OCI-LY1 (cell line): Measurements from ENCODE around the gene VAV3.
A peak's percentile ranks its signal among the peaks of the same experiment; 100 is the strongest.

ENCODE experiments used
- H2AFZ ChIP-seq: fragments of 200-600 bp; sonication (generic), shearing (Covaris generic); 2 replicates; pipeline ENCODE4 v1.6.0; 2014; ENCODE audit warnings: antibody characterized with exemption, mild to moderate bottlenecking, low read length
- H3F3A ChIP-seq: fragments of 200-600 bp; sonication (generic), shearing (Covaris generic); 2 replicates; pipeline ENCODE4 v1.6.0; 2014; ENCODE audit warnings: mild to moderate bottlenecking, antibody characterized with exemption, low read length, moderate library complexity; ENCODE audit not compliant: insufficient read depth
- H3K27ac ChIP-seq: fragments of 200-600 bp; sonication (generic); 2 replicates; pipeline ENCODE4 v1.5.1; 2014; ENCODE audit warnings: low read length, mixed run types, mild to moderate bottlenecking, low read depth; ENCODE audit not compliant: poor library complexity, severe bottlenecking
- H3K27me3 ChIP-seq: fragments of 200-600 bp; sonication (generic); 2 replicates; pipeline ENCODE4 v1.6.0; 2014; ENCODE audit warnings: antibody characterized with exemption, mild to moderate bottlenecking, low read length, moderate library complexity; ENCODE audit not compliant: insufficient read depth
- H3K36me3 ChIP-seq: fragments of 200-600 bp; sonication (generic); 2 replicates; pipeline ENCODE4 v1.6.1; 2014; ENCODE audit warnings: mild to moderate bottlenecking, antibody characterized with exemption, low read length, moderate library complexity, mixed read lengths; ENCODE audit not compliant: insufficient read depth
- H3K4me1 ChIP-seq: fragments of 200-600 bp; sonication (generic); 2 replicates; pipeline ENCODE4 v1.5.1; 2014; ENCODE audit warnings: mild to moderate bottlenecking, low read length, moderate library complexity; ENCODE audit not compliant: insufficient read depth, severe bottlenecking
- H3K4me2 ChIP-seq: fragments of 200-600 bp; sonication (generic), shearing (Covaris generic); 2 replicates; pipeline ENCODE4 v1.6.1; 2014; ENCODE audit warnings: low read length
- H3K4me3 ChIP-seq: fragments of 200-600 bp; sonication (generic); 2 replicates; pipeline ENCODE4 v1.5.1; 2014; ENCODE audit warnings: low read length, low read depth, mild to moderate bottlenecking, mixed read lengths; ENCODE audit not compliant: poor library complexity, severe bottlenecking
- H3K79me2 ChIP-seq: fragments of 200-600 bp; shearing (Covaris generic); 2 replicates; pipeline ENCODE4 v1.6.1; 2016; ENCODE audit warnings: mixed run types, low read length, mixed read lengths; ENCODE audit not compliant: insufficient read depth
- H3K9ac ChIP-seq: fragments of 200-600 bp; sonication (generic), shearing (Covaris generic); 2 replicates; pipeline ENCODE4 v1.6.1; 2014; ENCODE audit warnings: mild to moderate bottlenecking, low read length, mixed read lengths
- H3K9me2 ChIP-seq: fragments of 200-600 bp; sonication (generic), shearing (Covaris generic); 2 replicates; pipeline ENCODE4 v1.6.1; 2014; ENCODE audit warnings: low read depth, mild to moderate bottlenecking, low read length, mixed read lengths
- H3K9me3 ChIP-seq: fragments of 200-600 bp; shearing (Covaris generic); 2 replicates; pipeline ENCODE4 v1.6.1; 2014; ENCODE audit warnings: low read length, mixed read lengths
- H4K20me1 ChIP-seq: fragments of 200-600 bp; sonication (generic), shearing (Covaris generic); 2 replicates; pipeline ENCODE4 v1.6.0; 2016; ENCODE audit warnings: mild to moderate bottlenecking, low read length; ENCODE audit not compliant: insufficient read depth
- CTCF ChIP-seq: fragments of 200-600 bp; sonication (generic), shearing (Covaris generic); IDR thresholded peaks from 2 replicates; pipeline ENCODE4 v1.5.1; 2017; ENCODE audit warnings: mild to moderate bottlenecking, antibody characterized with exemption, low read length, moderate library complexity, mixed read lengths
- EZH2 ChIP-seq: fragments of 200-600 bp; sonication (generic), shearing (Covaris generic); IDR thresholded peaks from 2 replicates; pipeline ENCODE4 v1.8.0; 2017; ENCODE audit warnings: borderline replicate concordance, mixed run types, mild to moderate bottlenecking, antibody characterized with exemption, low read length, moderate library complexity, mixed read lengths

The VAV3 gene

GRCh38 chr1:107870696-107871095 lies 94.3 kb downstream of the VAV3 start:
- TF ChIP-seq CTCF: no peak
- no peak for TF ChIP-seq EZH2

GRCh38 chr1:107867897-107868296 lies 97.1 kb downstream of the VAV3 start:
- H3K27ac ChIP-seq: peak overlapping the region; percentile 70
- H3K9me3 ChIP-seq: no peaks in the 10 kb centered on the region
- H3K36me3 ChIP-seq: no peaks in the 10 kb centered on the region
- no peaks in the 10 kb centered on the region for H3K79me2 ChIP-seq
- H3K4me1 ChIP-seq: peaks cover 87% of the 10 kb centered on the region
- peak overlapping the region; percentile 25; the same call in 1 of the 2 replicates for H3K9ac ChIP-seq
- no peak overlapping the region for H3K4me2 ChIP-seq
- no peaks in the 10 kb centered on the region for H3K9me2 ChIP-seq
- H3K4me3 ChIP-seq: no peak overlapping the region
- no peaks in the 10 kb centered on the region for H3K27me3 ChIP-seq
- no peak overlapping the region for H2AFZ ChIP-seq
- H4K20me1 ChIP-seq: no peaks in the 10 kb centered on the region
- TF ChIP-seq EZH2 (no peak), CTCF (no peak)
- H3F3A ChIP-seq: no peaks in the 10 kb centered on the region

More at GRCh38 chr1:107870696-107871095, 94.3 kb downstream of the VAV3 start:
- Histone ChIP-seq H4K20me1 (no peaks in the 10 kb centered on the region), H3K4me3 (no peak overlapping the region), H3K4me1 (peaks cover 81% of the 10 kb centered on the region), H3K36me3 (no peaks in the 10 kb centered on the region), H3K9ac (peak overlapping the region; percentile 37), H3F3A (0 out of 2 replicates have a peak, but pooled peaks cover 3% of the 10 kb centered on the region), H3K4me2 (no peak overlapping the region), H3K27me3 (no peaks in the 10 kb centered on the region), H3K27ac (peak overlapping the region; percentile 54), H2AFZ (no peak overlapping the region), H3K9me2 (no peaks in the 10 kb centered on the region), H3K9me3 (no peaks in the 10 kb centered on the region), H3K79me2 (no peaks in the 10 kb centered on the region)

GRCh38 chr1:107867422-107867821 lies 97.6 kb downstream of the VAV3 start:
- no peak overlapping the region for H3K4me3 ChIP-seq
- peak overlapping the region; percentile 70 for H3K27ac ChIP-seq
- H3K27me3 ChIP-seq: no peaks in the 10 kb centered on the region

More at GRCh38 chr1:107867422-107867821, 97.6 kb downstream of the VAV3 start:
- Histone ChIP-seq H3K9ac (peak overlapping the region; percentile 25; the same call in 1 of the 2 replicates), H3K79me2 (no peaks in the 10 kb centered on the region), H2AFZ (no peak overlapping the region), H3F3A (no peaks in the 10 kb centered on the region), H3K36me3 (no peaks in the 10 kb centered on the region), H3K9me3 (no peaks in the 10 kb centered on the region), H4K20me1 (no peaks in the 10 kb centered on the region), H3K4me2 (no peak overlapping the region), H3K9me2 (no peaks in the 10 kb centered on the region), H3K4me1 (peaks cover 87% of the 10 kb centered on the region)
- TF ChIP-seq EZH2: no peak
- no peak for TF ChIP-seq CTCF
